Liver (tissue), 9 donors: Measurements from ENCODE around the gene TTC21B. TPM values are rescaled to one million over a fixed set of nuclear protein-coding genes. Genes with fewer than 3 reads are reported as not detected.

Source experiments
- DNase-seq: peaks from one replicate; pipeline ENCODE4 v3.0.0-alpha.2; 2017; ENCODE audit warnings: low spot score
- H3K27ac ChIP-seq, 2 donors: one replicate each; pipeline ENCODE4 v1.7.0; 2013; ENCODE audit warnings: inconsistent platforms in 2 of 2, low read length in 2 of 2, control low read depth in 1 of 2, low read depth in 1 of 2, mild to moderate bottlenecking in 1 of 2
- H3K27me3 ChIP-seq, 4 donors: one replicate each; pipeline versions ENCODE4 v1.6.1 to v1.7.0; 2013; ENCODE audit warnings: low read length in 3 of 4, inconsistent platforms in 1 of 4, mild to moderate bottlenecking in 1 of 4, moderate library complexity in 1 of 4; ENCODE audit not compliant: control insufficient read depth in 4 of 4, insufficient read depth in 4 of 4
- H3K36me3 ChIP-seq, 4 donors: one replicate each; pipeline versions ENCODE4 v1.6.1 to v1.7.0; 2013; ENCODE audit warnings: low read length in 3 of 4, mild to moderate bottlenecking in 3 of 4, low read depth in 1 of 4, moderate library complexity in 1 of 4; ENCODE audit not compliant: control insufficient read depth in 4 of 4, insufficient read depth in 3 of 4
- H3K4me1 ChIP-seq, 4 donors: one replicate each; pipeline versions ENCODE4 v1.6.1 to v1.7.0; 2013; ENCODE audit warnings: low read length in 3 of 4, mild to moderate bottlenecking in 3 of 4, moderate library complexity in 1 of 4; ENCODE audit not compliant: control insufficient read depth in 4 of 4, insufficient read depth in 4 of 4
- H3K4me3 ChIP-seq, 3 donors: one replicate each; pipeline versions ENCODE4 v1.6.1 to v1.7.0; 2013; ENCODE audit warnings: low read length in 3 of 3, control low read depth in 1 of 3, low read depth in 1 of 3, mild to moderate bottlenecking in 1 of 3
- H3K9ac ChIP-seq, 2 donors: one replicate each; pipeline ENCODE4 v1.7.0; 2013; ENCODE audit warnings: low read length in 2 of 2, mild to moderate bottlenecking in 2 of 2, moderate library complexity in 2 of 2, control low read depth in 1 of 2, low read depth in 1 of 2
- H3K9me3 ChIP-seq, 4 donors: one replicate each; pipeline versions ENCODE4 v1.6.1 to v1.7.0; 2013; ENCODE audit warnings: low read length in 3 of 4; ENCODE audit not compliant: control insufficient read depth in 4 of 4
- ATF3 ChIP-seq: IDR thresholded peaks from 2 replicates; pipeline ENCODE4 v1.6.1; 2016; ENCODE audit warnings: antibody characterized with exemption
- EGR1 ChIP-seq, 2 donors: IDR thresholded peaks; 2 replicates each; pipeline ENCODE4 v1.6.1; 2016 to 2018; ENCODE audit warnings: antibody characterized with exemption in 2 of 2, low read depth in 2 of 2
- FOXA2 ChIP-seq: IDR thresholded peaks from 2 replicates; pipeline ENCODE4 v1.6.1; 2016; ENCODE audit warnings: antibody characterized with exemption
- HNF4A ChIP-seq, 2 donors: conservative IDR thresholded peaks; 2 replicates each; pipeline ENCODE4 v1.6.1; 2016; ENCODE audit warnings: antibody characterized with exemption in 2 of 2, mild to moderate bottlenecking in 2 of 2
- HNF4G ChIP-seq: IDR thresholded peaks from 2 replicates; pipeline ENCODE4 v1.6.1; 2016; ENCODE audit warnings: antibody characterized with exemption
- JUND ChIP-seq, 2 donors: IDR thresholded peaks; 2 replicates each; pipeline ENCODE4 v1.6.1; 2016; ENCODE audit warnings: antibody characterized with exemption in 2 of 2
- RAD21 ChIP-seq, 2 donors: IDR thresholded peaks; 2 replicates each; pipeline ENCODE4 v1.6.1; 2016; ENCODE audit warnings: antibody characterized with exemption in 2 of 2, mild to moderate bottlenecking in 2 of 2
- RXRA ChIP-seq, 2 donors: IDR thresholded peaks; 2 replicates each; pipeline ENCODE4 v1.6.1; 2017 to 2018; ENCODE audit warnings: antibody characterized with exemption in 2 of 2, mild to moderate bottlenecking in 1 of 2
- SP1 ChIP-seq: IDR thresholded peaks from 2 replicates; pipeline ENCODE4 v1.6.1; 2018; ENCODE audit warnings: antibody characterized with exemption, mild to moderate bottlenecking
- YY1 ChIP-seq: IDR thresholded peaks from 2 replicates; pipeline ENCODE4 v1.6.1; 2016; ENCODE audit warnings: antibody characterized with exemption, mild to moderate bottlenecking
- ZBTB33 ChIP-seq: IDR thresholded peaks from 2 replicates; pipeline ENCODE4 v1.6.1; 2016; ENCODE audit warnings: antibody characterized with exemption
- WGBS: extraction: QIAGEN DNeasy Blood & Tissue Kit; methylation state at CpG from one replicate; pipeline ENCODE4 v1.1.7; 2013; 5-methylcytosine and 5-hydroxymethylcytosine counted together
- polyA plus RNA-seq, 2 donors: library from polyadenylated mRNA; stranded (reverse) in 1 of 2; unstranded in 1 of 2; fragments of 200-250 nt in 1 of 2; fragments of >200 nt in 1 of 2; fragmentation: Nextera tagmentation in 1 of 2; extraction: Ambion mirVana in 1 of 2; gene quantifications; one replicate each; pipeline versions ENCODE4 v1.2.1 to v1.2.3, GENCODE V29; 2013 to 2015
- total RNA-seq, 2 donors: library from RNA; depleted of rRNA; stranded (reverse); fragments of >200 nt; gene quantifications; one replicate each; pipeline ENCODE4 v1.2.3, GENCODE V29; 2014
- TF ChIP-seq, protein P1 (sequence below): fragments of 150-350 bp; IDR thresholded peaks from 2 replicates; pipeline ENCODE4 v1.5.1; 2017; ENCODE audit warnings: improper control_type of control experiment, low read depth, low read length; ENCODE audit not compliant: missing input control
- donor health status: healthy.
- donor health status: healthy.
- donor health status: healthy.
- donor health status: healthy.
- donor health status: healthy.

Gene TTC21B
- total and polyA plus RNA-seq, 4 donors = 2.0 to 25.3 (median 12.7) TPM

DNA sequence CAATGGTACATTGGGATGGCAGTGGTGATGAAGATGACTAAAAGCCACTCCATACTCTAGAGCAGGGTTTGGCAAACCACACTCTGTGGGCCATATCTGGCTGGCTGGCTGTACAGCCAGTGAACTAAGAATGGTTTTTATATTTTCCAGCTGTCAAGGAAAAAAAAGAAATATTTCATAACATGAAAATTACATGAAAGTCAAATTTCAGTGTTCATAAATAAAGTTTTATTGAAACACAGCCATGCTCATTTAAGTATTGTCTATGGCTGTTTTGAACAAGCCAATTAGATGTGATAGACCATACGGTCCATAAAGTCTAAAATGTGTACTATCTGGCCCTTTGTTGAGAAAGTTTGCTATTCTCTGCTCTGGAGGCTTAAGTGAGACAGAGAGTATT is 1.5 kb downstream of the TTC21B start:
- no peak overlapping the region for H3K9ac ChIP-seq
- H3K4me3 ChIP-seq = no peak overlapping the region
- 0% methylated on average over 1 of the region's 1 CpG for WGBS
- peaks cover 0 to 18% (median 12%) of the 10 kb centered on the region in 4 donors for H3K4me1 ChIP-seq
- no peak for DNase-seq
- no peak overlapping the region for H3K27ac ChIP-seq
- H3K9me3 ChIP-seq = no peaks in the 10 kb centered on the region
- peaks cover 0 to 19% (median 1%) of the 10 kb centered on the region in 4 donors for H3K36me3 ChIP-seq
- TF ChIP-seq RXRA (IDR thresholded peaks at IDR 0.05) (no peak), SP1 (no peak), RAD21 (IDR thresholded peaks at IDR 0.05) (no peak), ATF3 (no peak), HNF4A (conservative IDR thresholded peaks at IDR 0.05) (no peak), JUND (IDR thresholded peaks at IDR 0.05) (no peak), YY1 (no peak)
- TF ChIP-seq, protein P1, sequence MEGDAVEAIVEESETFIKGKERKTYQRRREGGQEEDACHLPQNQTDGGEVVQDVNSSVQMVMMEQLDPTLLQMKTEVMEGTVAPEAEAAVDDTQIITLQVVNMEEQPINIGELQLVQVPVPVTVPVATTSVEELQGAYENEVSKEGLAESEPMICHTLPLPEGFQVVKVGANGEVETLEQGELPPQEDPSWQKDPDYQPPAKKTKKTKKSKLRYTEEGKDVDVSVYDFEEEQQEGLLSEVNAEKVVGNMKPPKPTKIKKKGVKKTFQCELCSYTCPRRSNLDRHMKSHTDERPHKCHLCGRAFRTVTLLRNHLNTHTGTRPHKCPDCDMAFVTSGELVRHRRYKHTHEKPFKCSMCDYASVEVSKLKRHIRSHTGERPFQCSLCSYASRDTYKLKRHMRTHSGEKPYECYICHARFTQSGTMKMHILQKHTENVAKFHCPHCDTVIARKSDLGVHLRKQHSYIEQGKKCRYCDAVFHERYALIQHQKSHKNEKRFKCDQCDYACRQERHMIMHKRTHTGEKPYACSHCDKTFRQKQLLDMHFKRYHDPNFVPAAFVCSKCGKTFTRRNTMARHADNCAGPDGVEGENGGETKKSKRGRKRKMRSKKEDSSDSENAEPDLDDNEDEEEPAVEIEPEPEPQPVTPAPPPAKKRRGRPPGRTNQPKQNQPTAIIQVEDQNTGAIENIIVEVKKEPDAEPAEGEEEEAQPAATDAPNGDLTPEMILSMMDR = no peak
- H3K27me3 ChIP-seq = no peaks in the 10 kb centered on the region

DNA sequence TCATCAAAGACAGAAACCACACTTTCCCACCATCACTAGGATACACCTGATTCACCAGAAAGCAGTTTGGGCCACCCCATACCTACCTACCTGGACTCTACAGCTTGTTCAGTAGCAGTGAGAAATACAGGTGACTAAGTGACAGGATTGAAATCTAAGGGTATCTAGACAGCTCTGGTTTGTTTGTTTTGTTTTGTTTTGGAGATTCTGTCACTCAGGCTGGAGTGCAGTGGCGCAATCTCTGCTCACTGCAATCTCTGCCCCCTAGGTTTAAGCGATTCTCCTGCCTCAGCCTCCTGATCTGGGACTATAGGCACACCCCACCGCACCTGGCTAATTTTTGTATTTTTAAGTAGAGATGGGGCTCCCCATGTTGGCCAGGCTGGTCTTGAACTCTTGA is 3.1 kb downstream of the TTC21B start:
- no peak overlapping the region for H3K4me3 ChIP-seq
- no peak overlapping the region for H3K27ac ChIP-seq
- H3K4me1 ChIP-seq = peaks cover 0 to 18% (median 12%) of the 10 kb centered on the region in 4 donors
- no peak for DNase-seq
- H3K9ac ChIP-seq = no peak overlapping the region
- 76% methylated on average over 3 of the region's 3 CpGs for WGBS
- no peaks in the 10 kb centered on the region for H3K9me3 ChIP-seq
- no peaks in the 10 kb centered on the region for H3K27me3 ChIP-seq
- H3K36me3 ChIP-seq = peaks cover 0 to 22% (median 3%) of the 10 kb centered on the region in 4 donors
- TF ChIP-seq EGR1 (IDR thresholded peaks at IDR 0.05; ENCODE audit: low read depth in 2 of 2) (no peak), ZBTB33 (no peak)

- H3K36me3 ChIP-seq = peaks cover 1 to 28% (median 26%) of the 10 kb centered on the region in 4 donors
- no peak for TF ChIP-seq YY1
- no peak for TF ChIP-seq HNF4G
- TF ChIP-seq FOXA2 = no peak
- TF ChIP-seq RXRA (IDR thresholded peaks at IDR 0.05) = no peak
- no peak overlapping the region for H3K9ac ChIP-seq
- no peaks in the 10 kb centered on the region for H3K9me3 ChIP-seq
- H3K27me3 ChIP-seq = no peaks in the 10 kb centered on the region
- WGBS = 99% methylated on average over 1 of the region's 1 CpG
- H3K4me3 ChIP-seq = no peak overlapping the region
- no peak overlapping the region for H3K27ac ChIP-seq
- no peaks in the 10 kb centered on the region for H3K4me1 ChIP-seq
- DNase-seq = no peak
Measured at GRCh38 chr2:165941827-165942226, 11.7 kb downstream of the TTC21B start.
